Small intestine (tissue), 7 donors: ENCODE results near the gene ZFPM1. TPM values are rescaled to one million over a fixed set of nuclear protein-coding genes. Genes with fewer than 3 reads are reported as not detected.

ENCODE experiments used
- DNase-seq, 2 donors: peaks; one replicate each; pipeline versions ENCODE4 v3.0.0 to v3.0.0-alpha.2; 2013
- FAIRE-seq: peaks from 2 replicates; lab custom pipeline; 2012; peaks lifted over from hg19 to GRCh38; lab: Jason Lieb, UNC
- H3K27ac ChIP-seq, 3 donors: one replicate each; pipeline ENCODE4 v1.5.1; 2013; ENCODE audit warnings: low read length in 2 of 3, mild to moderate bottlenecking in 2 of 3, control low read depth in 1 of 3, inconsistent platforms in 1 of 3, low read depth in 1 of 3, moderate library complexity in 1 of 3
- H3K27me3 ChIP-seq, 3 donors: one replicate each; pipeline ENCODE4 v1.6.1; 2013; ENCODE audit warnings: low read length in 3 of 3, inconsistent platforms in 1 of 3; ENCODE audit not compliant: control insufficient read depth in 3 of 3, insufficient read depth in 3 of 3
- H3K36me3 ChIP-seq, 3 donors: one replicate each; pipeline ENCODE4 v1.6.1; 2013; ENCODE audit warnings: low read length in 3 of 3, inconsistent platforms in 1 of 3, low read depth in 1 of 3, mild to moderate bottlenecking in 1 of 3, moderate library complexity in 1 of 3; ENCODE audit not compliant: control insufficient read depth in 3 of 3, insufficient read depth in 2 of 3
- H3K4me1 ChIP-seq, 3 donors: one replicate each; pipeline ENCODE4 v1.6.1; 2013; ENCODE audit warnings: low read length in 2 of 3, inconsistent platforms in 1 of 3, low read depth in 1 of 3, mild to moderate bottlenecking in 1 of 3, moderate library complexity in 1 of 3; ENCODE audit not compliant: control insufficient read depth in 3 of 3, insufficient read depth in 2 of 3
- H3K4me3 ChIP-seq, 3 donors: one replicate each; pipeline ENCODE4 v1.5.1; 2013; ENCODE audit warnings: low read length in 3 of 3, control low read depth in 1 of 3, inconsistent platforms in 1 of 3, low read depth in 1 of 3, mild to moderate bottlenecking in 1 of 3, moderate library complexity in 1 of 3
- H3K9me3 ChIP-seq, 2 donors: one replicate each; pipeline ENCODE4 v1.6.1; 2013; ENCODE audit warnings: low read depth in 1 of 2, low read length in 1 of 2; ENCODE audit not compliant: control insufficient read depth in 2 of 2, insufficient read depth in 1 of 2
- WGBS, 3 donors: extraction: QIAGEN DNeasy Blood & Tissue Kit; methylation state at CpG; one replicate each; pipeline ENCODE4 v1.1.7; 2013; 5-methylcytosine and 5-hydroxymethylcytosine counted together
- polyA plus RNA-seq, 4 donors: library from polyadenylated mRNA; stranded (reverse) in 3 of 4; unstranded in 1 of 4; fragments of 200-250 nt in 3 of 4; fragments of 120-200 nt in 1 of 4; gene quantifications; one replicate each; pipeline versions ENCODE4 v1.2.1 to v1.2.3, GENCODE V29; 2013
- donor health status: healthy with polysubstance abuse.
- donor health status: control.
- donor health status: control.
- donor health status: Bipolar disorder and iron deficiency.
- donor health status: healthy.

Gene ZFPM1
- polyA plus RNA-seq, 4 donors = 8.1 to 26.6 (median 12.0) TPM

DNA sequence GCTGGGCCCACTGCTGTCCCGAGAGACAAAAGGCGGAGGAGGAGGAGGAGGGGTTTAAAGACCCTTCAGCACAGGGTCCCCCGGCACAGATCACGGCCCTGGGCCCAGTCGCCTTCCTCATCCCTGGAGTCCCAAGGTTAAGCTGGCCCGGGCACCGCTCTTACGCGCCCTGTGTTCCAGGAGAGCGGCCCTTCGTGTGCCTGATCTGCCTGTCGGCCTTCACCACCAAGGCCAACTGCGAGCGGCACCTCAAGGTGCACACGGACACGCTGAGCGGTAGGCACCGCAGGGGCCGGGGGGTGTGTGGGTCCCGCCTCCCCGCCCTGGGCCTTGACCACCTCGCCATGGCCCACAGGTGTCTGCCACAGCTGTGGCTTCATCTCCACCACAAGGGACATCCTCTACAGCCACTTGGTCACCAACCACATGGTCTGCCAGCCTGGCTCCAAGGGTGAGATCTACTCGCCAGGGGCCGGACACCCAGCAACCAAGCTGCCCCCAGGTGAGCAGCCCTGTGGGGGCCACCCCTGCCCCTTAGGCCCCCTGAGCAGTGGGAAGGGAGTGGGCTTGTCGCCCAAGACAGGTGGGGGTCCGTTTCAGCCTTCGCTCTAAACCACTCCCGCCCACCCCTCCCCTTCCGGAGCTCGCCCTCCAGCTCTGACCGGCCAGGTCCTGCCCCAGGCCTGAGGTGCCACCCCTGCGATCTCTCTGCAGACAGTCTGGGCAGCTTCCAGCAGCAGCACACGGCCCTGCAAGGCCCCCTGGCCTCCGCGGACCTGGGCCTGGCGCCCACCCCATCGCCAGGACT lies 79.6 kb downstream of the ZFPM1 start:
- peak overlapping the region in 1 of 3 donors; percentile 2 for H3K4me3 ChIP-seq
- no peaks in the 10 kb centered on the region for H3K27me3 ChIP-seq
- no peak for FAIRE-seq
- H3K4me1 ChIP-seq = peaks cover 0 to 40% (median 0%) of the 10 kb centered on the region in 3 donors
- 82 to 86% (median 83%) methylated on average over 29 to 37 of the region's 37 CpGs for WGBS, 3 donors
- DNase-seq = peak in 1 of 2 donors; percentile 36
- no peak overlapping the region for H3K27ac ChIP-seq
- peaks cover 2 to 85% (median 7%) of the 10 kb centered on the region in 3 donors for H3K36me3 ChIP-seq
- H3K9me3 ChIP-seq = no peaks in the 10 kb centered on the region

DNA sequence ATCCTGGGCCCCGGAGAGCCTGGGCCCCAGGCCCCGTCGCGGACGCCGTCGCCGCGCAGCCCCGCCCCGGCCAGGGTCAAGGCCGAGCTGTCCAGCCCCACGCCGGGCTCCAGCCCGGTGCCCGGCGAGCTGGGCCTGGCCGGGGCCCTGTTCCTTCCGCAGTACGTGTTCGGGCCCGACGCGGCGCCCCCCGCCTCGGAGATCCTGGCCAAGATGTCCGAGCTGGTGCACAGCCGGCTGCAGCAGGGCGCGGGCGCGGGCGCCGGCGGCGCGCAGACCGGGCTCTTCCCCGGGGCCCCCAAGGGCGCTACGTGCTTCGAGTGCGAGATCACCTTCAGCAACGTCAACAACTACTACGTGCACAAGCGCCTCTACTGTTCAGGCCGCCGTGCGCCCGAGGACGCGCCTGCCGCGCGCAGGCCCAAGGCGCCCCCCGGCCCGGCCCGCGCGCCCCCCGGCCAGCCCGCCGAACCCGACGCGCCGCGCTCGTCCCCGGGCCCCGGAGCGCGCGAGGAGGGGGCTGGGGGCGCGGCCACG lies 80.4 kb downstream of the ZFPM1 start:
- DNase-seq (peak in 1 of 2 donors; percentile 42), FAIRE-seq (no peak)
- no peaks in the 10 kb centered on the region for H3K9me3 ChIP-seq
- no peaks in the 10 kb centered on the region for H3K27me3 ChIP-seq
- no peak overlapping the region for H3K27ac ChIP-seq
- H3K4me3 ChIP-seq = peak overlapping the region in 2 of 3 donors; percentile 61 to 78
- peaks cover 0 to 35% (median 0%) of the 10 kb centered on the region in 3 donors for H3K4me1 ChIP-seq
- peaks cover 2 to 78% (median 7%) of the 10 kb centered on the region in 3 donors for H3K36me3 ChIP-seq
- WGBS, 3 donors = 60 to 94% (median 91%) methylated on average over 56 to 79 of the region's 79 CpGs

- FAIRE-seq (no peak), DNase-seq (peak in 1 of 2 donors; percentile 59)
- 42 to 81% (median 78%) methylated on average over 56 to 114 of the region's 114 CpGs for WGBS, 3 donors
- Histone ChIP-seq H3K4me1 (peaks cover 0 to 33% (median 0%) of the 10 kb centered on the region in 3 donors), H3K36me3 (peaks cover 2 to 72% (median 7%) of the 10 kb centered on the region in 3 donors), H3K27ac (peak overlapping the region in 1 of 3 donors; percentile 89), H3K27me3 (peaks cover 0 to 4% (median 3%) of the 10 kb centered on the region in 3 donors), H3K4me3 (peak overlapping the region; percentile 19 to 78 (median 61)), H3K9me3 (no peaks in the 10 kb centered on the region)
Observed at GRCh38 chr16:88533932-88534637, 81.0 kb downstream of the ZFPM1 start.

DNA sequence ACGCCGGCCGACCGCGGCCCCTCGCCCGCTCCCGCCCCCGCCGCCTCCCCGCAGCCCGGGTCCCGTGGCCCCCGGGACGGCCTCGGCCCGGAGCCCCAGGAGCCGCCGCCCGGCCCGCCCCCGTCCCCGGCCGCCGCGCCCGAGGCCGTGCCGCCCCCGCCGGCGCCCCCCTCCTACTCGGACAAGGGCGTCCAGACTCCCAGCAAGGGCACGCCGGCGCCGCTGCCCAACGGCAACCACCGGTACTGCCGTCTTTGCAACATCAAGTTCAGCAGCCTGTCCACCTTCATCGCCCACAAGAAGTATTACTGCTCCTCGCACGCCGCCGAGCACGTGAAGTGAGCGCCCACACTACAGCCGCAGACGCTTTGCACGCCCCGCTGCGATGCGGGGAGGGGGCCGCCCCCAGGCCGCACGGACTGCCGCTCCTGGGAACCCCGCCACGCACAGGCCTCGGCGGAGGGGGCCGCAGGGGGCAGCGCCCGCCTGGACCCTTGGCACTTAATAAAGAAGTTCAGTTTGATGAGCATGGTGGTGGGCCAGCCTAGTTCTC lies 81.6 kb downstream of the ZFPM1 start:
- DNase-seq = peak in 1 of 2 donors; percentile 24
- H3K27ac ChIP-seq = no peak overlapping the region
- peaks cover 0 to 33% (median 0%) of the 10 kb centered on the region in 3 donors for H3K4me1 ChIP-seq

DNA sequence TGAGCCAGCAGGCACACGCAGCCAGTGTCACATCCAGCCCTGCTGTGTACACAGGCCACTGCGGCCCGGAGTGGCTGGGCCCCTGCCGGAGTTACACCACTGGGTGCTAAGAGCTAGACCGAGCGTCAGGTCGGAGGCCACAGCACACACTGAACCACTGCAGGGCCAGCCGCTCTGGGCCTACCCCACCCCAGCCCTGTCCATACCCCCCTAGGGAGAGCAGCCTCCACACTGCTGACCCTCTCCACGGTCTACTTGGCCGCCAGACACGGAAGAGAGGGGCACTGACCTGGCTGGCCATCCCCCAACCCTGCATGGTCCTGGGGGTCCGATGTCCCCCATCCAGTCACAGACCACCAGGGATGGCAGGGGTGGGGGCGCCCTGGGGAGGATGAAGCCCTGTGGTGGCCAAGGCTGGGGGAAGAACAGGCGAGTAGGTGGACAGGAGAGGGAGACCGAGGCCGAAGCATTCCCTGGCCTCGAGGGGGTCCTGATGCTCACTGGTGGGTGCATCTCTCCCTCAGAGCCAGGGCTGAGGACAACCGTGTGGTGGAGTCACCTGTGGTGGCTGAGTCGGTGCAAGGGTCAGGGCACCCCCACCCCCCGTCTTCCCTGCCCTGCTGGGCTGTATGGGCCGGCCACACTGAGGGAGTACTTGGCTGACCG lies 82.2 kb downstream of the ZFPM1 start:
- Histone ChIP-seq H3K4me3 (peak overlapping the region in 1 of 3 donors; percentile 61), H3K27ac (no peak overlapping the region), H3K9me3 (no peaks in the 10 kb centered on the region), H3K27me3 (peaks cover 0 to 16% (median 11%) of the 10 kb centered on the region in 3 donors), H3K36me3 (peaks cover 2 to 59% (median 4%) of the 10 kb centered on the region in 3 donors), H3K4me1 (peaks cover 0 to 31% (median under 1%) of the 10 kb centered on the region in 3 donors)
- DNase-seq = peak in 1 of 2 donors; percentile 7
- WGBS, 3 donors = 87 to 92% (median 88%) methylated on average over 19 to 22 of the region's 22 CpGs
- no peak for FAIRE-seq

More for the DNA sequence above, 81.6 kb downstream of the ZFPM1 start:
- peak overlapping the region in 2 of 3 donors; percentile 61 to 78 for H3K4me3 ChIP-seq
- no peaks in the 10 kb centered on the region for H3K9me3 ChIP-seq
- FAIRE-seq = no peak
- WGBS, 3 donors = 46 to 86% (median 73%) methylated on average over 46 to 65 of the region's 65 CpGs
- peaks cover 0 to 10% (median 9%) of the 10 kb centered on the region in 3 donors for H3K27me3 ChIP-seq
- H3K36me3 ChIP-seq = peaks cover 2 to 65% (median 4%) of the 10 kb centered on the region in 3 donors

GRCh38 chr16:88535857-88536222 lies 82.8 kb downstream of the ZFPM1 start:
- no peak overlapping the region for H3K4me3 ChIP-seq
- H3K4me1 ChIP-seq = peaks cover 0 to 26% (median 3%) of the 10 kb centered on the region in 3 donors
- WGBS, 3 donors = 82 to 86% (median 85%) methylated on average over 9 of the region's 9 CpGs
- no peak overlapping the region for H3K27ac ChIP-seq
- FAIRE-seq (no peak), DNase-seq (peak in 1 of 2 donors; percentile 5)
- H3K9me3 ChIP-seq = no peaks in the 10 kb centered on the region
- H3K27me3 ChIP-seq = peaks cover 0 to 21% (median 14%) of the 10 kb centered on the region in 3 donors
- peaks cover 2 to 54% (median 2%) of the 10 kb centered on the region in 3 donors for H3K36me3 ChIP-seq

GRCh38 chr16:88536510-88536909 lies 83.4 kb downstream of the ZFPM1 start:
- no peaks in the 10 kb centered on the region for H3K9me3 ChIP-seq
- H3K36me3 ChIP-seq = peaks cover 2 to 47% (median 2%) of the 10 kb centered on the region in 3 donors
- FAIRE-seq (no peak), DNase-seq (no peak)
- no peak overlapping the region for H3K27ac ChIP-seq
- H3K4me3 ChIP-seq = no peak overlapping the region
- peaks cover 0 to 19% (median 3%) of the 10 kb centered on the region in 3 donors for H3K4me1 ChIP-seq
- H3K27me3 ChIP-seq = peaks cover 0 to 21% (median 14%) of the 10 kb centered on the region in 3 donors
- 89 to 92% (median 91%) methylated on average over 11 of the region's 11 CpGs for WGBS, 3 donors
